D721Med (cell line): ENCODE data around the gene ZFP42.

Experiments used
- DNase-seq: peaks from one replicate; pipeline ENCODE4 v3.0.0; 2011; ENCODE audit warnings: low spot score; ENCODE audit not compliant: insufficient read length
- FAIRE-seq: peaks from 2 replicates; lab custom pipeline; 2011; peaks lifted over from hg19 to GRCh38; lab: Jason Lieb, UNC
- TF ChIP-seq, protein P1 (sequence below): IDR thresholded peaks from 2 replicates; pipeline ENCODE4 v1.5.1; 2012; ENCODE audit warnings: mild to moderate bottlenecking, control low read depth; ENCODE audit not compliant: insufficient read depth; ENCODE audit errors: missing control alignments

ZFP42 gene

DNA sequence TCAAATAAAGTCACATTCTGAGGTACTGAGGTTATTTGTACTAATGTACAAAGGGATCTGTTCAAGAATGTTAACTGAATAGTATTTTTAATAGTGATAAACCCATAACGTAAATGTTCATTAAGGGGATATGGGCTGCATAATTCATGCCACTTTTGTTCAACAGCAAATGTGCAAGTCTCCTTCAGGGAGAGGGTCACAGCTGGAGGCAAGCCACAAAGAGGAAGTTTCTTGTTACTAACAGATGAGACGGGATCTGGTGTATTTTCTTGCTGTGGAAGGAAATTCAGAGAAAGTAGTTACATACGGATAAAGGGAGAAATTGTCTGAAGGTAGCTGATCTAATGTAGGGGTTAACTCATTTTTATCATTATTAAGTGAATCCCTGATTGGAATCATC lies 10.0 kb downstream of the ZFP42 start:
- TF ChIP-seq, protein P1, sequence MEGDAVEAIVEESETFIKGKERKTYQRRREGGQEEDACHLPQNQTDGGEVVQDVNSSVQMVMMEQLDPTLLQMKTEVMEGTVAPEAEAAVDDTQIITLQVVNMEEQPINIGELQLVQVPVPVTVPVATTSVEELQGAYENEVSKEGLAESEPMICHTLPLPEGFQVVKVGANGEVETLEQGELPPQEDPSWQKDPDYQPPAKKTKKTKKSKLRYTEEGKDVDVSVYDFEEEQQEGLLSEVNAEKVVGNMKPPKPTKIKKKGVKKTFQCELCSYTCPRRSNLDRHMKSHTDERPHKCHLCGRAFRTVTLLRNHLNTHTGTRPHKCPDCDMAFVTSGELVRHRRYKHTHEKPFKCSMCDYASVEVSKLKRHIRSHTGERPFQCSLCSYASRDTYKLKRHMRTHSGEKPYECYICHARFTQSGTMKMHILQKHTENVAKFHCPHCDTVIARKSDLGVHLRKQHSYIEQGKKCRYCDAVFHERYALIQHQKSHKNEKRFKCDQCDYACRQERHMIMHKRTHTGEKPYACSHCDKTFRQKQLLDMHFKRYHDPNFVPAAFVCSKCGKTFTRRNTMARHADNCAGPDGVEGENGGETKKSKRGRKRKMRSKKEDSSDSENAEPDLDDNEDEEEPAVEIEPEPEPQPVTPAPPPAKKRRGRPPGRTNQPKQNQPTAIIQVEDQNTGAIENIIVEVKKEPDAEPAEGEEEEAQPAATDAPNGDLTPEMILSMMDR = no peak
- FAIRE-seq (no peak), DNase-seq (no peak)

DNA sequence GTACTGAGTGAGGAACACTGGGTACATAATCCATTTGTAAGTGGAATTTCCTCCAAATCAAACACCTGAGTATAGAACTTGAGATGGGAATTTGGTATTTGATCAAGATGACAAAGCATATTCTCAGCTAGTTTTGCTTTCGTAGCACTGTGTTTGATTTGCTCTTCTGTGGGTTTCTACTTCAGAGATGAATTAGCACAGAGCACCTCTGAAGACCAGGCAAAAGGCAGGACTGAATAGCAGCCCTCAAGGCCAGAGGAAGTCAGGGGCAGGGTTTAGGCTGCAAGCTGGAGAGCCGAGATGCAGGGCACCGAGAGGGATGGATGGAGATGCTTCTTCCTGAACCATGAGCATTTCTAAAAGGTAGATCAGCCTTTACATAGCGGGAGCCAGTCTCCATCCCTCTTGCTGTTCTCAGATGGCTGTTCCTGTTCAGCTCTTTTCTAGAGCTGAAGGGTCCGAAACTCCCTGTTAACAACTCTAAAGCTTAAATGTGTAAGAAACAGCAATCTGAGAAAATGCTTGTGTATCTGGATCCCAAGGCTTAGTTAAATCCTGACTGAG lies 10.8 kb downstream of the ZFP42 start:
- DNase-seq (no peak), FAIRE-seq (no peak)
- TF ChIP-seq, protein P1 = no peak

DNA sequence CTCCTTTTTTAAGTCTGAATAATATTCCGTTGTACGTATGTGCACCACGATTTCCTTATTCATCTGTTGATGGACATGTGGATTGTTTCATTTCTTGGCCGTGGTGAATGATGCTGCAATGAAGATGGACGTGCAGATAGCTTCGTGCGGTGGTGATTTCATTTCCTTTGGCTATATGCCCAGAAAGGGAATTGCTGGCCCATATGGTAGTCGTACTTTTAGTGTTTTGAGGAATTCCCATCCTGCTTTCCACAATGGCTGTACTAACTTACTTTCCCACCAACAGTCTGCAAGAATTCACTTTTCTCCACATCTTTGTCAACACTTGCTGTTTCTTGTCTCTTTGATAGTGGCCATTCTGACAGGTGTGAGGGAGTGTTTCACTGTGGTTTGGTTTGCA lies 12.8 kb downstream of the ZFP42 start:
- DNase-seq = no peak
- FAIRE-seq = no peak
- TF ChIP-seq, protein P1 = no peak

DNA sequence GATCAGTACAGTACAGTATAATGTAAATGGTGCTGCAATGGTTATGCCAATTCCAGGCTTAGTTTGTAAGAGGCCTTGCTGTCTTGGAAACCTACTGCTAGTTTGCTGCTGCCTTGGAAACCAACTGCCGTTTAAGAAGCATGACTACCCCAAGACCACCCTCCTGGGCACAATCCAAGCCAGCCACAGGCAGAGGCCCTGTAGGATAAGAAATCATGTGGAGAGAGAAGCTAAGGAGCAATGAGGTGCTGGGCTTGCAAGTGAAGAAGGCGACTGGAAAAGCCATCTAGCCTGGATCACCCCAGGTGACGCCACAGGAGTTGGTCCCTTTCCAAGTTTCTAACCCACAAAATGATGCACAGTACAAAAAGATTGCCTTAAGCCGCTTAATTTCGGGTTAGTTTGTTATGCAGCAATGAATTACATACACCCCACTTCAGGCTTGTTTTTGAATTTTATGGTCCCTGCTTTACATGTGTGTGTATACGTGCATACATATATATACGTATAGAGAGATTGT lies 16.9 kb downstream of the ZFP42 start:
- no peak for FAIRE-seq
- no peak for DNase-seq
- TF ChIP-seq, protein P1 = no peak

DNA sequence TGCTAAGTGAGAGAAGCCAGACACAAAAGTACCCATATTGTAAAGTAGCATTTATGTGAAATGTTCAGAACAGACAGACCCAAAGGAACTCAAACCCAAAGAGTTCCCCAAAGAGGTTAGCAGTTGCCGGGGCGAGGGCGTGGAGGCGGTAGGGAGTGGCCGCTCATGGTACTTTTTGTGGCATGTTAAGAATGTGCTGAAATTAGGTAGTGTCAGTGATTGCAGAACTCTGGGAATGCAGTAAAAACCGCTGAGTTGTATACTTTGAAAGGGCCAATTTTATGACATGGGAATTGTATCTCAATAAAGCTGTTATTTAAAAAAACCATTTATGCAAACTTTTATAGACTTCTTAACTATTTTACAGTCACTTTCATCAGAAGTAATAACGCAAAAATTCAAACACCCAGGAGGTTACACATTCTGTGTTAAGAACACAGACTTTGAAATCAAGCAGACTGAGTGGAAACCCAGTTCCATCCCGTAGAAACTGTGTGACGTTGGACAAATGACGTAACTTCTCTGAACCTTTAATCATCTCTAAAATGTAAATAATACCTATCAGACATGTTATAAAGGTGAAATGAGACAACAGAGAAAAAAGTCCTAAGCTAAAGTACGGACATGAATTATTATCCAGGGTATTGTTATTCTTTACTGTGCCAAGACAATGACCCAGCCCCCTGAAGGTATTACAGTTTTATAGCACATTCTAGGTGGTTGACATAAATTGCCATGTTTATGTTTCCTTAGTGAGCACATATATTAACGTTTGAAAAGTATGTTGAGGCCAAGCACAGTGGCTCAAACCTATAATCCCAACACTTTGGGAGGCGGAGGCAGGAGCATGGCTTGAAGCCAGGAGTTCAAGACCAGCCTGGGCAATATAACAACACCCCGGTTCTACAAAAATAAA lies 19.7 kb downstream of the ZFP42 start:
- FAIRE-seq = no peak
- TF ChIP-seq, protein P1 = no peak
- no peak for DNase-seq

DNA sequence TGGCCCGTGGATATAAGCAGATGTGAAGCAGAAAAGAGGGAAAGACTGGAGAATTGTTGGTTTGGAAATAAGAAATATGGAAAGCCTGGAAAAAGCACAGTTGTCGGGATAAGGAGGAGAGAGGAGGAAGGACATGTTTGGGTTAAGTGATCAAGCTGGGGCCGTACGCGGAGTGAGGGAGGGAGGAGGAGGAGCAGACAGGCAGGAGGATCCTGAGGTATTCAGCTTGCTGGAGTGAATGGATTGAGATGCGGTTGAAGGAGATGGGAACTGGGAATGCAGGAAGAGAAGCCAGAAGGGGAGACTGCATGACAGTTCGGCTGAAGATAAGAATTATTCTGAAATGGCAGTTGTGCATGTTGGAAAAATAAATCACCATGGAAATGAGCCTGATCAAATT lies 21.2 kb downstream of the ZFP42 start:
- TF ChIP-seq, protein P1 = no peak
- FAIRE-seq (no peak), DNase-seq (no peak)
